Mucosa of stomach (tissue), 1 donor: ENCODE results near the gene MGMT.

Experiments
- H3K27me3 ChIP-seq: one replicate; pipeline ENCODE4 v1.7.0; 2013; ENCODE audit warnings: mild to moderate bottlenecking, low read length; ENCODE audit not compliant: control insufficient read depth, insufficient read depth
- H3K36me3 ChIP-seq: one replicate; pipeline ENCODE4 v1.7.0; 2013; ENCODE audit warnings: low read length; ENCODE audit not compliant: control insufficient read depth, insufficient read depth
- H3K4me1 ChIP-seq: one replicate; pipeline ENCODE4 v1.7.0; 2013; ENCODE audit warnings: mild to moderate bottlenecking, low read length; ENCODE audit not compliant: control insufficient read depth, insufficient read depth
- H3K4me3 ChIP-seq: one replicate; pipeline ENCODE4 v1.7.0; 2013; ENCODE audit warnings: low read length
- H3K9ac ChIP-seq: one replicate; pipeline ENCODE4 v1.7.0; 2013; ENCODE audit warnings: mild to moderate bottlenecking, low read length, moderate library complexity
- H3K9me3 ChIP-seq: one replicate; pipeline ENCODE4 v1.7.0; 2013; ENCODE audit warnings: mild to moderate bottlenecking, low read length, moderate library complexity; ENCODE audit not compliant: control insufficient read depth
- donor health status: Pancreatic carcinoma.

Gene MGMT

DNA sequence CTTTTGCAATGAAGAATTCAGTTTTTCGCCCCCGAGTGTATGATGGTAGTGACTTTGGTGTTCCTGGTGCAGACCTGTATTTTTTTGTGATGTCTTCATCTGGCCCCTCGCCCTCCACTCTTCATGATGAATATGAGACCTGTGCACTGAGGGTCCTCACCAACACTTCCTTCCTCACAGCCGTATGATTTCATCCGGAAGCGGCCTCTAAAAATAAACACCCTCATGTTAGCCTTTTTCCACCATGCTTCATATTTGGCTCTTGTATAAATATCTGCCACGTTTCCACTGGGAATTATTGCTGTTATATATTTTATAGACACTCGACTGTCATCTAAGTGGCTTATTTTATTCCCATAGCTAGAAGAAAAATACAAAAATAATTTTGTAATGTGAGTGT, 160.4 kb downstream of the MGMT start:
- Histone ChIP-seq H3K9me3 (no peaks in the 10 kb centered on the region), H3K36me3 (no peaks in the 10 kb centered on the region), H3K9ac (no peak overlapping the region), H3K4me1 (no peaks in the 10 kb centered on the region), H3K4me3 (no peak overlapping the region), H3K27me3 (no peaks in the 10 kb centered on the region)

DNA sequence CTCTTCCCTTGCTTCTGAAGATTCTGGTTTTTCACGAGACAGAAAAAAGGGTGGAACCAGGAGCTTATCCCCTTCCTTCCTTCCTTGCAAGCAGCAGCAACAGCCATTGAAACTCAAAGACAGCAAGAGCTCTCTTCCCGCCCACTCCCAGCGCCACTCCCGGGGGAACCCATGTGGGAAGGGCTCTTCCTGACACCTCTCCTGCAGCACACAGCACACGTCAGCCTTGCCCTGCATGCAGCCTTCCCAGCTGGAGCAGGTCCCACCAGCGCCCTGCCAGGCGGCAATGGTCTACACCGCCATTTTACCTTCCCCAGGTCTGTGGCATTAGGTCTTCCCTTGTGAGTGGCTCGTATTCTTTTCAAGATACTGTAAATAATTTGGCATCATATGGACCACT, 161.8 kb downstream of the MGMT start:
- H3K9ac ChIP-seq, result no peak overlapping the region
- no peaks in the 10 kb centered on the region for H3K27me3 ChIP-seq
- H3K36me3 ChIP-seq, result no peaks in the 10 kb centered on the region
- H3K4me1 ChIP-seq, result no peaks in the 10 kb centered on the region
- H3K4me3 ChIP-seq, result no peak overlapping the region
- H3K9me3 ChIP-seq, result no peaks in the 10 kb centered on the region

DNA sequence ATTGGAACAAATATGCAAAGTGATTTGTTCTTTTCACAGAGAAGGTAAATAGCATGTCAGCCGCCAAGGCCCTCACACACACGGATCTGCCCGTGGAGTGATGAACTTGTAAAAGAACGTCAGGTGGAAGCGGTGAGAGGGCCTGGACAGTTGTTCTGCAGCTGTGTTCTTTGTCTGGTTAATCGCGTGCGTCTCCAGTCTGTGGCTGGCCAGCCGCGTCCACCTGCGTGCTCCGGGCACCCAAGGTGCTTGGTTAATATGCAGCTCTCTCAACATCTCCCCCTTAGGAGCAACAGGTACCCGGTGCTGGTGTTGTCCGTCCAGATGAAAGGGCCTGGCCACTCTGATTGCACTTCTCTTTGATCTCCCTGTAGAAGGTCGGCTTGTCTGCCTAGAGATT, 162.9 kb downstream of the MGMT start:
- no peaks in the 10 kb centered on the region for H3K36me3 ChIP-seq
- no peaks in the 10 kb centered on the region for H3K27me3 ChIP-seq
- H3K9me3 ChIP-seq, result no peaks in the 10 kb centered on the region
- H3K4me3 ChIP-seq, result no peak overlapping the region
- H3K4me1 ChIP-seq, result no peaks in the 10 kb centered on the region
- no peak overlapping the region for H3K9ac ChIP-seq

- Histone ChIP-seq H3K9ac (no peak overlapping the region), H3K36me3 (no peaks in the 10 kb centered on the region), H3K4me1 (no peaks in the 10 kb centered on the region), H3K9me3 (no peaks in the 10 kb centered on the region), H3K27me3 (no peaks in the 10 kb centered on the region), H3K4me3 (no peak overlapping the region)
These were observed 164.0 kb downstream of the MGMT start for GRCh38 chr10:129631006-129631405.

- H3K9me3 ChIP-seq, result no peaks in the 10 kb centered on the region
- H3K36me3 ChIP-seq, result no peaks in the 10 kb centered on the region
These were observed 165.0 kb downstream of the MGMT start for GRCh38 chr10:129631870-129632623.

GRCh38 chr10:129637010-129637409, 170.0 kb downstream of the MGMT start:
- H3K36me3 ChIP-seq, result no peaks in the 10 kb centered on the region
- H3K9me3 ChIP-seq, result no peaks in the 10 kb centered on the region
- H3K4me3 ChIP-seq, result no peak overlapping the region
- no peaks in the 10 kb centered on the region for H3K4me1 ChIP-seq
- H3K9ac ChIP-seq, result no peak overlapping the region
- H3K27me3 ChIP-seq, result no peaks in the 10 kb centered on the region

More at GRCh38 chr10:129631870-129632623, 165.0 kb downstream of the MGMT start:
- no peak overlapping the region for H3K9ac ChIP-seq
- no peaks in the 10 kb centered on the region for H3K4me1 ChIP-seq
- H3K27me3 ChIP-seq, result no peaks in the 10 kb centered on the region
- no peak overlapping the region for H3K4me3 ChIP-seq

DNA sequence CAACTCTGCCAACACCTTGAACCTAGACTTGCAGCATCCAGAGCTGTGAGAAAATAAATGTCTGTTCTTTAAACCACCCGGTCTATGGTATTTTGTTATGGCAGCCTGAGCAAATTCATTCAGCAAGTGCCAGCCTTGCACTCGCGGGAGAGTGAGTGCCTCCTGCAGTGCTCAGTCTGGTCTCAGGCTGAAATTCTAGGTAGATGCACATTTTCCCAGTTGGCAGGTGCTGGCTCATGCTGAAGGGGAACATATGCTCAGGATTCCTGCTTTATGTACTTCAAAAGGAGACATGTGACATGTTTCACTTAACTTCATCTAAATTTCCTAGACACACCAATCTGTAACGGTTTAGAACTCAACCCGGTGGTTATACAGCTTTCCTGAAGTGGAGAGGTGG, 170.8 kb downstream of the MGMT start:
- Histone ChIP-seq H3K27me3 (no peaks in the 10 kb centered on the region), H3K36me3 (no peaks in the 10 kb centered on the region), H3K4me1 (no peaks in the 10 kb centered on the region), H3K9me3 (no peaks in the 10 kb centered on the region), H3K9ac (no peak overlapping the region), H3K4me3 (no peak overlapping the region)

DNA sequence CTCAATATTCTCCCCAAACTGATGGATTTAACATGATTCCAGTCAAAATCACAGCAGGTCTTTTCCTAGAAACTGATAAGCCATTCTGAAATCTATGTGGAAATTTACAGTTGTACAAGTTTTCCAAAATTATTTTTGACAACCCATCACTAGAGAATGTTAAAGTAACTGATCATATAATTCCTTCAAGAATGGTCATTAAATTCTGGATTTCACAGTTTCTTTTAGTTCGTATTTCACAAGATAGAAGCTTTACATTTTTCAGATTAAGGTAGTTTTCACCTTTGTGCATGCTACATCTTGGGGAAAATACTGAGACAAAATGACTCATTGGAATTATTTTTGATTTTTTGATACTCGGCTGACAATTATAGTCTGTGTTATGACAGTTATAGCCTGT, 174.3 kb downstream of the MGMT start:
- Histone ChIP-seq H3K36me3 (no peaks in the 10 kb centered on the region), H3K27me3 (no peaks in the 10 kb centered on the region), H3K4me3 (no peak overlapping the region)

GRCh38 chr10:129641982-129642381, 174.9 kb downstream of the MGMT start:
- H3K9ac ChIP-seq, result no peak overlapping the region
- no peaks in the 10 kb centered on the region for H3K27me3 ChIP-seq
- H3K4me1 ChIP-seq, result no peaks in the 10 kb centered on the region
- H3K36me3 ChIP-seq, result no peaks in the 10 kb centered on the region
- H3K4me3 ChIP-seq, result no peak overlapping the region
- no peaks in the 10 kb centered on the region for H3K9me3 ChIP-seq

More for the DNA sequence above, 174.3 kb downstream of the MGMT start:
- Histone ChIP-seq H3K4me1 (no peaks in the 10 kb centered on the region), H3K9ac (no peak overlapping the region), H3K9me3 (no peaks in the 10 kb centered on the region)

GRCh38 chr10:129642427-129642826, 175.4 kb downstream of the MGMT start:
- no peaks in the 10 kb centered on the region for H3K36me3 ChIP-seq
- H3K27me3 ChIP-seq, result no peaks in the 10 kb centered on the region
- H3K9me3 ChIP-seq, result no peaks in the 10 kb centered on the region
- no peak overlapping the region for H3K4me3 ChIP-seq
- no peak overlapping the region for H3K9ac ChIP-seq
- no peaks in the 10 kb centered on the region for H3K4me1 ChIP-seq

DNA sequence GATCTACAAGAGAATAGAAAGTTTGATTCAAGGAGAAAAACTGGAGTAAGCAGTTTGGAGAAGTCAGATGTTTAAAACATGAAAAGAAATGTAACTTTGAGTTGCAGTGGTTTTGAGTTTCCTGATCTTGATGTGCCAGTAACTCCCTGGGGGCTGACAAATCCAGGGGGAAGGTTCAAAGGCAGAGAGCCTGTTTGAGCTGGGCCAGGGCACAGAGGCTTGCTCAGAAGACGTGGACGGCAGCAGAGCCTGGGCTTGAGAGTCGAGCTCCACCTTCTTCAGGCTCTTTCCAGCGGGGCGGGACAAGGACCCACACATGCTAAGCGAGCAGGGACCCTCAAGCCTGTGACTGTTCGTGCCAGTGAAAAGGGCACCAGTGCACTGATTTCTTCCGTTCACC, 176.2 kb downstream of the MGMT start:
- H3K4me1 ChIP-seq, result no peaks in the 10 kb centered on the region
- no peaks in the 10 kb centered on the region for H3K27me3 ChIP-seq
- no peak overlapping the region for H3K9ac ChIP-seq
- H3K4me3 ChIP-seq, result no peak overlapping the region
- no peaks in the 10 kb centered on the region for H3K36me3 ChIP-seq
- no peaks in the 10 kb centered on the region for H3K9me3 ChIP-seq

GRCh38 chr10:129645487-129645886, 178.4 kb downstream of the MGMT start:
- Histone ChIP-seq H3K4me1 (no peaks in the 10 kb centered on the region), H3K9me3 (no peaks in the 10 kb centered on the region), H3K36me3 (no peaks in the 10 kb centered on the region), H3K27me3 (no peaks in the 10 kb centered on the region), H3K9ac (no peak overlapping the region), H3K4me3 (no peak overlapping the region)

DNA sequence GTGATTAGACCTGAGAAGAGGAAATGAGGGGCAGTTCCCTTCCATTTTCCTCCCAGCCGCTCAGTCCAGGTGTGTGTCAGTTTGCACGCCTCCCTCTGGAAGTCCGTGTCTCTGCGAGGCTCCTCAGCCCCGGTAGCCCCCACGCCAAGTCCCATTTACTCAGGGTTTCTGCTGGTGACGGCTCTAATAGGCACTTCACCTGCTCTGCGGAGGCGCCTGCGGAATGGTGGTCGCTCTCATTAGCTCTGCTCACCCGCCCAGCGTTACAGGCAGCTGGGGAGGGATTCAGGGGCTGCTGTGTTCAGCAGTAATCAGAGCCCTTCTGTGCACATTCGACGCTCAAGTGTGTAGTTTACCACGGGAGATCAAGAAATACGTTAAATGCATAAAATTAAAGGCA, 179.9 kb downstream of the MGMT start:
- Histone ChIP-seq H3K4me3 (no peak overlapping the region), H3K4me1 (no peaks in the 10 kb centered on the region), H3K9ac (no peak overlapping the region), H3K27me3 (no peaks in the 10 kb centered on the region), H3K9me3 (no peaks in the 10 kb centered on the region), H3K36me3 (no peaks in the 10 kb centered on the region)
